CD4-positive, alpha-beta memory T cell (primary cell): Measurements from ENCODE around the gene CCDC57. TPM values are rescaled to one million over a fixed set of nuclear protein-coding genes. Genes with fewer than 3 reads are reported as not detected.
A peak's percentile ranks its signal among the peaks of the same experiment; 100 is the strongest.
"Not testable (repeated sequence)": the region's sequence is repeated elsewhere in the genome, so short reads cannot be mapped to it uniquely, and the experiment has no call there.

Experiments used
- CTCF ChIA-PET: fragments of 350-600 bp; sonication (Branson Sonifier 250); formaldehyde crosslinking; loops from one replicate; lab custom pipeline; 2021; ENCODE audit warnings: inconsistent platforms; ENCODE audit not compliant: partially characterized antibody; lab: Charles Lee
- POLR2A ChIA-PET: fragments of 350-600 bp; sonication (Branson Sonifier 250); formaldehyde crosslinking; loops from one replicate; lab custom pipeline; 2021; ENCODE audit not compliant: partially characterized antibody; lab: Charles Lee
- DNase-seq, 5 donors: peaks; one replicate each; pipeline versions ENCODE4 v3.0.0 to v3.0.0-alpha.2; 2020 to 2022; ENCODE audit warnings: mixed read lengths in 1 of 5
- H3K27ac ChIP-seq: one replicate; pipeline ENCODE4 v1.7.0; 2013; ENCODE audit warnings: low read depth, low read length
- H3K27me3 ChIP-seq: 2 replicates; pipeline ENCODE4 v1.7.0; 2013; ENCODE audit warnings: mild to moderate bottlenecking, low read length, moderate library complexity; ENCODE audit not compliant: insufficient read depth
- H3K36me3 ChIP-seq: 2 replicates; pipeline ENCODE4 v1.7.0; 2013; ENCODE audit warnings: mild to moderate bottlenecking, low read length, moderate library complexity; ENCODE audit not compliant: insufficient read depth
- H3K4me1 ChIP-seq: 2 replicates; pipeline ENCODE4 v1.7.0; 2013; ENCODE audit warnings: mild to moderate bottlenecking, low read length, moderate library complexity; ENCODE audit not compliant: insufficient read depth
- H3K4me3 ChIP-seq, 2 donors: one replicate each; pipeline ENCODE4 v1.7.0; 2013; ENCODE audit warnings: low read length in 2 of 2, mild to moderate bottlenecking in 1 of 2
- H3K9me3 ChIP-seq, 2 donors: one replicate each; pipeline ENCODE4 v1.7.0; 2013; ENCODE audit warnings: low read length in 2 of 2, control low read depth in 1 of 2; ENCODE audit not compliant: control insufficient read depth in 1 of 2
- H3K27ac Mint-ChIP-seq, 7 donors: one replicate each; pipeline ENCODE4 v1.8.0; 2020 to 2021; ENCODE audit warnings: mixed read lengths in 7 of 7, mild to moderate bottlenecking in 6 of 7, inconsistent platforms in 3 of 7, moderate library complexity in 3 of 7
- H3K27me3 Mint-ChIP-seq, 2 donors: one replicate each; pipeline ENCODE4 v1.8.0; 2020 to 2021; ENCODE audit warnings: mixed read lengths in 2 of 2
- H3K36me3 Mint-ChIP-seq, 2 donors: one replicate each; pipeline ENCODE4 v1.8.0; 2020 to 2021; ENCODE audit warnings: mixed read lengths in 2 of 2, inconsistent platforms in 1 of 2, mild to moderate bottlenecking in 1 of 2
- H3K4me1 Mint-ChIP-seq, 4 donors: one replicate each; pipeline ENCODE4 v1.8.0; 2020 to 2021; ENCODE audit warnings: mixed read lengths in 4 of 4, mild to moderate bottlenecking in 1 of 4
- H3K4me3 Mint-ChIP-seq, 8 donors: one replicate each; pipeline ENCODE4 v1.8.0; 2020 to 2021; ENCODE audit warnings: mixed read lengths in 8 of 8, mild to moderate bottlenecking in 7 of 8, moderate library complexity in 6 of 8, inconsistent platforms in 3 of 8
- H3K9me3 Mint-ChIP-seq, 8 donors: one replicate each; pipeline ENCODE4 v1.8.0; 2020 to 2021; ENCODE audit warnings: mixed read lengths in 8 of 8, mild to moderate bottlenecking in 5 of 8, inconsistent platforms in 3 of 8, moderate library complexity in 1 of 8
- intact Hi-C: fragments of 100-400 bp; cut with micrococcal nuclease; formaldehyde crosslinking; loops from one replicate; pipeline ENCODE4 v1.15.1; 2023
- polyA plus RNA-seq, 2 donors: library from polyadenylated mRNA; unstranded; fragments of 300-500 nt; fragmentation: Illumina TruSeq; gene quantifications; one replicate each; pipeline ENCODE4 v1.2.3, GENCODE V29; 2021
- total RNA-seq, 2 experiments: library from RNA; stranded (reverse); gene quantifications; one replicate each; pipeline ENCODE4 v1.2.3, GENCODE V29; 2021

CCDC57 gene
- total and polyA plus RNA-seq, 4 experiments from 2014 or later, result 41.6 to 88.7 (median 62.0) TPM

DNA sequence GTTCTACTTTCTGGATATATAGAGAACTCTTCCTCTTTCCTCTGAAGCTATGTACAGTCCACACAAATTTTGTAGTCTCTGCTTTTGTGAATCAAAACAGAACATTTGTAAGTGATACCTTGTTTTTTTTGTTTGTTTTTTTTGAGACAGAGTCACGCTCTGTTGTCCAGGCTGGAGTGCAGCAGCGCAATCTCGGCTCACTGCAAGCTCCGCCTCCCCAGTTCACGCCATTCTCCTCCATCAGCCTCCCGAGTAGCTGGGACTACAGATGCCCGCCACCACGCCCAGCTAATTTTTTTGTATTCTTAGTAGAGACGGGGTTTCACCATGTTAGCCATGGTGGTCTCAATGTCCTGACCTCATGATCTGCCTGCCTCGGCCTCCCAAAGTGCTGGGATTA lies 72.7 kb downstream of the CCDC57 start:
- intact Hi-C loops, result not testable (repeated sequence)
- peak overlapping the region in 3 of 7 donors; percentile 23 to 43 (median 32) for H3K27ac Mint-ChIP-seq
- CTCF ChIA-PET, result interaction anchor here (1.0 kb wide), 1 partner anchor 29 kb away, joined by 3 read pairs; no protein-coding TSS in a partner anchor

DNA sequence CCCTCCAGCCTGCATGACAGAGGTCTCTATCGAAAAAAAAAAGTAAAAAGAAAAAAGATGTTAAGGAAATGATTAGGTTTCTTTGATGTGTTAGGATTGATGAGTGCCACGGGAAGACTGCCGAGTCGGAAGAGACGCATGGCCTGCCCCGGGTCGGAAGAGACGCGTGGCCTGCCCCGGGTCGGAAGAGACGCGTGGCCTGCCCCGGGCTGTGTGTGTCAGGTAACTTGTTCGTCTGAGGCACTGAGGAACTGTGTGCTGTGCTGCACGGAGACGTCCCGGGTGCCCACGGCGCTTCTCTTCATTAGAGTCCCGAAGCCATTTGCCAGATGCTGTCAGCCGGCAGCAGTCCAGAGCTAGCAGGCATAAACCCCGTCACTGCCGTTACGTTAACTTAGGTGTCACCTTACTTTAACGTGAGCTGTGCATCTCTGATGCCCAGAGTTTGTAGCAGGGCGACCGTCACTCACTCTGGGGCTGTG lies 74.1 kb downstream of the CCDC57 start:
- intact Hi-C loops, result no loop called here
- Mint-ChIP-seq H3K9me3 (no peaks in the 10 kb centered on the region), H3K4me3 (no peak overlapping the region), H3K36me3 (peaks cover 1 to 3% of the 10 kb centered on the region in 2 donors), H3K4me1 (peaks cover 0 to 4% (median under 1%) of the 10 kb centered on the region in 4 donors), H3K27ac (peak overlapping the region in 1 of 7 donors; percentile 66), H3K27me3 (no peaks in the 10 kb centered on the region)
- Histone ChIP-seq H3K9me3 (no peaks in the 10 kb centered on the region), H3K4me3 (no peak overlapping the region), H3K4me1 (no peaks in the 10 kb centered on the region), H3K36me3 (no peaks in the 10 kb centered on the region), H3K27ac (no peak overlapping the region), H3K27me3 (no peaks in the 10 kb centered on the region)
- no peak for DNase-seq
- CTCF ChIA-PET, result no interaction called here
- POLR2A ChIA-PET, result interaction anchor here (1.3 kb wide), 1 partner anchor 33 kb away, joined by 3 read pairs; no protein-coding TSS in a partner anchor

More for the DNA sequence above, 72.7 kb downstream of the CCDC57 start:
- H3K27me3 ChIP-seq, H3K4me1 ChIP-seq, H3K36me3 ChIP-seq, H3K4me1 Mint-ChIP-seq, H3K27me3 Mint-ChIP-seq, H3K4me3 ChIP-seq, H3K9me3 Mint-ChIP-seq, H3K9me3 ChIP-seq, H3K36me3 Mint-ChIP-seq, H3K4me3 Mint-ChIP-seq, H3K27ac ChIP-seq, DNase-seq: not testable (repeated sequence)
- POLR2A ChIA-PET, result interaction anchor here (1.3 kb wide), 1 partner anchor 34 kb away, joined by 3 read pairs; no protein-coding TSS in a partner anchor

GRCh38 chr17:82134101-82134500 lies 78.5 kb downstream of the CCDC57 start:
- H3K4me3 Mint-ChIP-seq, result peak overlapping the region in 1 of 8 donors; percentile 33
- H3K9me3 ChIP-seq, result no peaks in the 10 kb centered on the region
- peak overlapping the region in 3 of 7 donors; percentile 13 to 42 (median 36) for H3K27ac Mint-ChIP-seq
- H3K4me1 ChIP-seq, result peaks cover 7% of the 10 kb centered on the region
- ChIA-PET CTCF (interaction anchor here (1.6 kb wide), 1 partner anchor 11 kb away, joined by 3 read pairs; no protein-coding TSS in a partner anchor), POLR2A (interaction anchor here (1.0 kb wide), 1 partner anchor 36 kb away, joined by 3 read pairs; the partner anchor contains the start of gene FASN)
- no peak overlapping the region for H3K4me3 ChIP-seq
- no peak for DNase-seq
- H3K27me3 ChIP-seq, result no peaks in the 10 kb centered on the region
- no peak overlapping the region for H3K27ac ChIP-seq
- peaks cover 4 to 9% (median 5%) of the 10 kb centered on the region in 4 donors for H3K4me1 Mint-ChIP-seq
- no peaks in the 10 kb centered on the region for H3K36me3 ChIP-seq
- no peaks in the 10 kb centered on the region for H3K9me3 Mint-ChIP-seq
- H3K36me3 Mint-ChIP-seq, result no peaks in the 10 kb centered on the region
- H3K27me3 Mint-ChIP-seq, result no peaks in the 10 kb centered on the region
- intact Hi-C loops, result no loop called here

DNA sequence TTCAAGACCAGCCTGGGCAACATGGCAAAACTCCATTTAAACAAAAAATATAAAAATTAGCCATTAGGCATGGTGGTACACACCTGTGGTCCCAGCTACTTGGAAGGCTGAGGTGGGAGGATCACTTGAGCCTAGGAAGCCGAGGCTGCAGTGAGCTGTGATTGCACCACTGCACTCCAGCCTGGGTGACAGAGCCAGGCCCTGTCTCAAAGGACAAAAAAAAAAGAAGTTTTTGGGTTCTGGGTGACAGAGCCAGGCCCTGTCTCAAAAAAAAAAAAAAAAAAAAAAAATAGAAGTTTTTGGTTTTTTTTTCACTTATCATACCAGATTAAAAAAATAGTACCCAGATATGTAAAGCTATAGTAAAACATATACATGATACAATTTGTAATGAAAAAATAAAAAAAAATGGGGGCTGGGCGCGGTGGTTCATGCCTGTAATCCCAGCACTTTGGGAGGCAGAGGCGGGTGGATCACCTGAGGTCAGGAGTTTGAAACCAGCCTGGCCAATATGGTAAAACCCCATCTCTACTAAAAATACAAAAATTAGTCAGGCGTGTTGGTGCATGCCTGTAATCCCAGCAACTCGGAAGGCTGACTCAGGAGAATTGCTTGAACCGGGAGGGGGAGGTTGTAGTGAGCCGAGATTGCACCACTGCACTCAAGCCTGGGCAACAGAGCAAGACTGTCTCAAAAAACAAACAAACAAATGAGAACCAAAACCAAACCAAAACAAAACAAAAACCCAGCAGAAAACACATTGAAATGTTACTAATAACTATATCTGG lies 79.3 kb downstream of the CCDC57 start:
- H3K9me3 ChIP-seq, intact Hi-C loops, H3K4me3 ChIP-seq, H3K9me3 Mint-ChIP-seq, H3K27me3 ChIP-seq, H3K36me3 Mint-ChIP-seq, DNase-seq, H3K36me3 ChIP-seq, H3K27ac ChIP-seq, POLR2A ChIA-PET, H3K4me3 Mint-ChIP-seq, CTCF ChIA-PET, H3K27me3 Mint-ChIP-seq: not testable (repeated sequence)
- H3K4me1 ChIP-seq, result peaks cover 13% of the 10 kb centered on the region
- peak overlapping the region in 1 of 7 donors; percentile 14 for H3K27ac Mint-ChIP-seq
- peaks cover 4 to 16% (median 9%) of the 10 kb centered on the region in 4 donors for H3K4me1 Mint-ChIP-seq

- Histone ChIP-seq H3K4me1 (peaks cover 55% of the 10 kb centered on the region), H3K36me3 (no peaks in the 10 kb centered on the region), H3K4me3 (no peak overlapping the region), H3K9me3 (no peaks in the 10 kb centered on the region), H3K27ac (peak overlapping the region; percentile 77), H3K27me3 (no peaks in the 10 kb centered on the region)
- peaks cover 25 to 54% (median 41%) of the 10 kb centered on the region in 4 donors for H3K4me1 Mint-ChIP-seq
- peaks cover 0 to 3% of the 10 kb centered on the region in 2 donors for H3K36me3 Mint-ChIP-seq
- ChIA-PET CTCF (no interaction called here), POLR2A (no interaction called here)
- peaks cover 0 to 2% (median 0%) of the 10 kb centered on the region in 8 donors for H3K9me3 Mint-ChIP-seq
- no peaks in the 10 kb centered on the region for H3K27me3 Mint-ChIP-seq
- intact Hi-C loops, result no loop called here
- peak overlapping the region; percentile 84 to 99 (median 98) for H3K27ac Mint-ChIP-seq
- peak overlapping the region in 1 of 8 donors; percentile 61 for H3K4me3 Mint-ChIP-seq
- no peak for DNase-seq
Observed at GRCh38 chr17:82129095-82129494, 83.5 kb downstream of the CCDC57 start.

DNA sequence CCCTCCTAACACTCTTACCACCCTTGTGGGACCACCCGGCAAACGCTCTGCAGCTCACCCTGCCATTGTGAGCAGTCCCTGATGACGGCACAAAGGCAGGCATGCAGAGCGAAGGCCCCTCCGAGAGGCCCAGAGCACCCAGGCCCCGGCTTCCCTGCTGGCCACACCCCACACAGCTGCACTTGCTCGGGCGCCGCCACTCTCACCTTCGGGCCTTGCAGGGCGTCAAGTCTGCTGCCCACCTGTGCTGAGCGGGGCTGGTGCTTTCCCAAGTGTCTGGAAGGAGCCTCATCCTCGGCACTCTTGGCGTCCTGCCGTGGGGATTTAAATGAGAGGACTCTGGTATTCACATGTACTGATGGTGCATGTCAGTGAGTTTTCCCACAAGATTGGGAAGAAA lies 84.4 kb downstream of the CCDC57 start:
- Mint-ChIP-seq H3K9me3 (peaks cover 0 to 2% (median 0%) of the 10 kb centered on the region in 8 donors), H3K4me3 (peak overlapping the region in 2 of 8 donors; percentile 48 to 77), H3K27me3 (no peaks in the 10 kb centered on the region), H3K27ac (peak overlapping the region; percentile 91 to 100 (median 99)), H3K36me3 (peaks cover 0 to 3% of the 10 kb centered on the region in 2 donors), H3K4me1 (peaks cover 25 to 58% (median 45%) of the 10 kb centered on the region in 4 donors)
- H3K9me3 ChIP-seq, result no peaks in the 10 kb centered on the region
- ChIA-PET POLR2A (interaction anchor here (1.1 to 2.6 kb wide), 5 partner anchors 21 to 98 kb away, joined by 3 to 65 read pairs (median 19); partner anchors contain the start of genes DUS1L, FASN and RAC3), CTCF (interaction anchor here (0.7 to 1.7 kb wide), 3 partner anchors 24 to 30 kb away, joined by 3 to 7 read pairs (median 5); partner anchors contain the start of gene FASN)
- H3K36me3 ChIP-seq, result no peaks in the 10 kb centered on the region
- DNase-seq, result no peak
- intact Hi-C loops, result no loop called here
- H3K4me3 ChIP-seq, result no peak overlapping the region
- H3K4me1 ChIP-seq, result peaks cover 56% of the 10 kb centered on the region
- no peaks in the 10 kb centered on the region for H3K27me3 ChIP-seq
- H3K27ac ChIP-seq, result peak overlapping the region; percentile 77
